Measurements from ENCODE around the gene TMED7.

GRCh38 chr5:115600766-115601165 lies 25.1 kb downstream of the TMED7 start:
- TF ChIP-seq EZH2 (IDR thresholded peaks at IDR 0.05; ENCODE audit: low read depth, low read length, severe bottlenecking): no peak
- no peak for TF ChIP-seq ZNF274 (IDR thresholded peaks at IDR 0.05; ENCODE audit: borderline replicate concordance, extremely low read depth, low read length)
- no peak for TF ChIP-seq CTCF (IDR thresholded peaks at IDR 0.05; ENCODE audit: control extremely low read depth in 1 of 3, insufficient read depth in 1 of 3, low read depth in 1 of 3, low read length in 3 of 3)
- no peak for TF ChIP-seq RNF2 (IDR thresholded peaks at IDR 0.05; ENCODE audit: borderline replicate concordance, low read depth, low read length, missing control alignments, poor library complexity, severe bottlenecking)
- TF ChIP-seq KDM5A (IDR thresholded peaks at IDR 0.05; ENCODE audit: low read length): no peak
- TF ChIP-seq EGR1 (IDR thresholded peaks at IDR 0.05; ENCODE audit: borderline replicate concordance, low read depth, low read length): no peak
- TF ChIP-seq EP300 (IDR thresholded peaks at IDR 0.05; ENCODE audit: borderline replicate concordance in 1 of 2, low read depth in 2 of 2, low read length in 2 of 2): no peak
- no peak for TF ChIP-seq RAD21 (IDR thresholded peaks at IDR 0.05 in 1 of 2, conservative IDR thresholded peaks at IDR 0.05 in 1 of 2; ENCODE audit: low read depth in 2 of 2, low read length in 2 of 2)
